GM11168 (cell line): ENCODE data around the gene PLA2G4E.

Experiments
- in situ Hi-C: fragments of 300-500 bp; cut with MboI; formaldehyde crosslinking; loops from one replicate; pipeline ENCODE4 v1.12.0; 2022; ENCODE audit warnings: low sequenced_read_pairs; ENCODE audit not compliant: unreplicated experiment

PLA2G4E gene

DNA sequence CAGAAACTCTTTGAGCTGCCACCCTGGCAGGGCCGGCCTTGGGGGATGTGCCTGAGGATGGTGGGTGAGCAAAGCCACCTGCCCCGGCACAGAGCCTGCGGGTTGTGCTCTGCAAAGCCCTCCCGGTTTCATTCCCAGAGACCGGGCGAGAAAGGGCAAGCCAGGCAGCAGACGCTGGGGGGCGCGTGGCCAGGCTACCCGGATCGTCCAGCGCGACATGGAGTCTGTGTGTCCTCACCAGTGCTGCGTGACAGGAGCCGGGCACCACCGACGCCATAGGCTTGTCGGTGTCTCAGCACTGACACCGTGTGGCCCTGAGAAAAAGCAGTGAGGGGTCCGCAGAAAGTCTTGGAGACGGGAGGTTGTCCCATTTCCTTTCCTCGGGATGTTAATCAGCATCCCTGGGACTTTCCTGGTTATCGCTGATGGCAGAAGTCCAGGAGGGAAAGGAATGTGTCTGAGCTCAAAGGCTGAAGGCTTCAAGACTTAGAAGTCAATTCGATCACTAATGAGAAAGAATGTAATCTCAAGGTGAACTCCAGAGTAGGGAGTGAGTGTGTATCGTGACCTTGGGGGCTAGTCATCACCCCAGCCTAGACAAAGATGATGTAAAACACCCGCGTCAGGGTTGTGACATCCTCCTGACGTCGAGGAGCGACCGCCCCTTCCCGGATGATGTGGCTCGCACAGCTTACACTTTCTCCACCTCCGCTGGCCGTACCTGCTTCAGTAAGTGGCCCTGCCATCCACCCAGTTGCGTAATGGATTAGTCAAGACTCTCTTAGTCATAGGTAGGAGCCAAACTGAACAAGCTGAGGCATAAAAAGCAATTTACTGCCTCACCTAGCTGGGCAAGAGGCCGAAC lies 36.3 kb upstream of the PLA2G4E start:
- in situ Hi-C loops = no loop called here

DNA sequence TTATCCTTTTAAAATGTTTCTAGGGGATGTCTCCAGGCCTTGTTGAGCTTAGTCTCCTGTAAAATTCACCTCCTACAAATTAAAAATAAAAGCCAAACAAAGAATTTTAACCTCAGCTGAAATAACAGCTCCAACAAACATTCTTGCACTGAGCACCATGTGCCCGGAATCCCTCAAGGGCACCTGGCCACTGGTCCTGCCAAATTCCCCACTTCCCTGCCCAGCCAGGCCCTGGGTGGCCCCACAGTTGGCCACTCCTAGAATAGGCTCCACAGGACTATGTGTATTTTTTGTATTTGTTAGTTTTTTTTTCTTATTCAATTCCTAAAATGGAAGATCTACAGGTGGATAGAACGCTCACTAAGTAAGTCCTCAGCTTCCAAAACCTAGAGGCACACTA lies 33.1 kb upstream of the PLA2G4E start:
- in situ Hi-C loops = no loop called here

DNA sequence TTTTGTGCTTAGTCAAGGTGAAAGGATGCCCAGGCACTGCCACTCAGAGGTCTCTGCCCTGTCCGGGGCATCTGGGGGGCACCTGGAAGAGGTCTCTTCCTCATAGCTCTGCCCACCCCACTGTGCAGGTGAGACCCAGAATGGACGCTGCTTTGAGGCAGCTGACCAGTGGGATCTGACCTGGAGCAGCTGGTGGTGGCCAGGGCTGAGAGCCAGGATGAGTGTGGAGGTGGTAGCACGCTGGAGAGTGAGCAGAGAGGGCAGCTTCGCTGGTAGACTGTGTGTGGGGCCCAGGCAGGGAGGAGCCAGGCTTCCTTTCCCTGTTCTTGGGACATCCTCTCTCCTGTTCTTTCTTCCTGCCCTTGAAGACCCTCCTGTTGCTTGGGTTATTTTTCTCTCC lies 32.2 kb upstream of the PLA2G4E start:
- in situ Hi-C loops = no loop called here

DNA sequence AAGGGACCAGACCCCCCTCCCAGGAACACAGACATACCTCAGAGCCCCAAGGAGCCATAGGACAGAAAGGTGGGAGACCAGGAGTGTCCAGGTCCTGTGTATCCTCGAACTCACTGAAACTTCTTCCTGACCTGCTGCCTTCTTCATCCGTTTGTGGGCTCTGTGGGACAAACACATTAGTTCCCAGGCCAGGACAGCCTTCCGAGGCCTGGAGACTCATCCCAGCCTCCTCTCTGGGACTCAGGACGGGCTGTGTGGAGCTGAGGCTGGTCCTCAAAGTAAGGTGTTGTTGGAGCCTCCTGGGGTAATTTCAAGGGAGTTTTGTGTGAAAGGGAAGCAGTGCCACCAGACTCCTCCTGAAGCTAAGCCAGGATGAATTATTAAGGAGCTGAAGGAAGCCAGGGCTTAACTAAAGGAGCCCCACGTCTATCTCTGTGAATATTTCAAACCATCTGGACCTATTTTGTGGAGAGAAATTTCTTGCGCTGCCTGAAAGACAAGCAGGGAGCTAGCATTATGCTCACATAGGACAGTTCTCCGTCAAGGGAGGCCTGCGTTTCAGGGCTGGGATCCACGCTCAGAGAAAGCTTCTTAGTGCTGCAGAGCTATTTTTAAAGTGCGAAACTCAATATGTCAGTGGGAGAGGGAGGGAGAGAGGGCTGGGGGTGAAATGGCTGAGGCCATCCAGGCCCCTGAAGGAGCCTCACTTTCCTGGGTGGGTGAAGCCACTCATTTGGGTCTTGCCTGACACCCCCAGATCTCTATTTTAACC lies 29.8 kb upstream of the PLA2G4E start:
- in situ Hi-C loops = no loop called here

DNA sequence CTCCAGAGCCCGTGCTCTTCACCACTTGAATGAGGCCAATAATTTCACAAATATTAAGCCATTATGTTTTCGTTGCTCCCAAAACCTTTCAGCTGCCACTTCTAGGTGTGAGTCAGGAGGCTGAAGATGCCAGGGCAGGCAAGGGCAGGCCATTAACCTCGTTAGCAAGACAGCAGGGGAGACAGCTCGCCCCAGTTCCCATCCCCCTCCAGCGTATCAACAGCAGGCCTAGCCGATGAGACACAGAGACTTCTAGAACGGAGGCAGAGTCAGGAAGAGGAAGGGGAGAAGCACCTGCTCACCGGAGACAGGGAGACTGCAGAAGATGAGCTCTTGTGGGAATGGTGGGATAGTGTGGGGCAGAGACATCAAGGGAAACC lies 28.0 kb upstream of the PLA2G4E start:
- in situ Hi-C loops = no loop called here

DNA sequence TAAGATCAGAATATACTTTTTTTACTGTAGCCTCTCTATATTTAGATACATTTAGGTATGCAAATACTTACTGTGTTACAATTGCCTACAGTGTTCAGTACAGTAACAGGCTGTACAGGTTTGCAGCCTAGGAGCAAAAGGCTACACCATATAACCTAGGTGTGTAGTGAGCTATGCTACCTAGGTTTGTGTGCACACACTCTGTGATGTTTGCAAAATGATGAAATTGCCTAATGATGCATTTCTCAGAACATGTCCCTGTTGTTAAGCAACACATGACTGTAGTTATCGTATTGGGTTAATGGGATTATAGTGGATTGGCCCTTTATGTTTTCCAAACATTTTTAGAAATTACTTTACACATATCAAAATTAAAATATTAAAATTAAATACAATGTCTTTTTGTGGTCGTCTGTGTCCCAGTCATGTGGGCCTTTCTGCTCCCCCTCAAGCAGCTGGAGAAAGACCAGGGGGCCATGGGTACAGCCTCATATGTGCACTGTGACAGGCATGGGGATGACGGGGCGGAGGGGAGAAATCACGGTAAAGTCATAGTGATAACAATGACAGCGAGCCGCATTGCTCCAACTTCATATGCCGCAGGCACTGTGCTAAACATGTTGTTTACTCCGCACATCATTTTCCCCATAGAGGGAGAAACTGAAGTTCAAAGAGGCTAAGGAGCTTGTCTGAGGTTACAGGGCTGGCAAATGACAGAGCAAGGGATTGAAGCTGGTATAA lies 27.4 kb upstream of the PLA2G4E start:
- in situ Hi-C loops = no loop called here

DNA sequence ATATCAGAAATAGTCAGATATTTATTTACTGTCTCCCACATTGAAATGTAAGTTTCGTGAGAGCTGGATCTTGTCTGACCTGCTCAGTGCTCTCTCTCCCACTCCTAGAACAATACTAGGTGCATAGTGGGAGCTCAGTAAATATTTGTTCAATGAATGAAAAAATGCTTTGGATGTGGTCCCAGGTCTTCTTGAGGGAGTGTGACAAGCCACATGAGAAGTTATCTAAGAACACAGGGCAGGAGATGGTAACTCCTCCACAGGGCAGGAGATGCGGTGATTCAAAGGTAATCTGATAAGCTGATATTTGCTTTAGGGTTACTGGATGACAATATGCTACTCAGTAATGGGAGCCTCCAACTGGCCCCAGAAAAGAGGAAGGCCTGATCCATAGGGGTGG lies 25.8 kb upstream of the PLA2G4E start:
- in situ Hi-C loops = no loop called here

DNA sequence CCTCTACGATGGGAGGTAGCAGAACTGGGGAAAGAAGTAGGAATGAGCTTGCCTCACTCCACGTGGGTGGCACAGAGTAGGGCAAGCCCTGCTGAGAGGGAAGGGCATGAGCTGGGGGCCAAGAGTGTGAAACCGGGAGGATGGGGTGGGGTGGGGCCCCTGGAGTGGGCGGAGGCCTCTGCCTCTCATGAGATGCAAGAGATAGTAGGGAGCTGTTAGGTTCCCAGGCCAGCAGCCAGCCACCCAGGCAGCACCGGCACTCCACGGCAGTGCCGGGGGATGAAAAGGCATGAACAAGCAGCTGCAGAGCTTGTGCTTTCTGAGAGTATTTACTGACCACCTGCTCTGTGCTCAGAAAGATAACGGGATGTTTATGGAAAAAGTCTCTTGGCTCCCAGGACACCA lies 24.4 kb upstream of the PLA2G4E start:
- in situ Hi-C loops = no loop called here

DNA sequence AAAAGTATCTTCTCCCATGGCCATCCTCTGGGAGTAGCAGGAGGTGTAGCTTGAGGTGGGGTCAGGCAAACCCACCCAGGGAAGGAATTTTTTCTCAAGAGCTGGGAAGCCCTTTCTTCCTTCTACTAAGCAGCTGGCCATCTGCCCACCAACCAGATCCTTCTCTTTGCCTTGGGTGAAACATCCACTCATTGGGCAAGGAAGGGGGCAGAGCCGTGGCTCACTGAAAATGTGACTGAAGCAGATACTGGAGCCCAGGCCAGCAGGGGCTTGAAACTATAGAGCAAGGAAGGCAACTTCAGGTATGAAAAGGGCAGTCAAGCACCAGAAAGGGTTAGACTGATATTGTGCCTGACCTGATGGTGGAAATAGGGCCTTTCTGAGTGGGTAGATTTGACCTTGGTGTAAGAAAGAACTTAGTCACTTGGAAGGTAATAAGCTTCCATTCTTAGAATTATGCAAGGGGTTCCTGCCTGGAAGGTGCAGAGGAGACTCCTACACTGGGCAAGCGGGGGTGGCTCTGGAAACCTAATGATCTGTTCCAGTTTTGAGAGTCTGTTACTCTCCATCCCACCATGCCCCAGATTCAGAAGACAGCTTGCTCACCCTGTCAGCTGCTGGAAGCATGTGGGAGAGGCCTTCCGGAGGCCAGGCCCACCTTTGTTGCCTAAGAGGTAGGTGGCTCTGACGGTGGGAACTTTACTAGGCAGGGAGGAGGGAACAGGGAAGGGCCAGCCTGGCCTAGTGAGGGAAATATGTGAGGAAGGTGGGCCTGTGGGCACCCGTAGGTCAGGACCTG lies 22.0 kb upstream of the PLA2G4E start:
- in situ Hi-C loops = no loop called here

DNA sequence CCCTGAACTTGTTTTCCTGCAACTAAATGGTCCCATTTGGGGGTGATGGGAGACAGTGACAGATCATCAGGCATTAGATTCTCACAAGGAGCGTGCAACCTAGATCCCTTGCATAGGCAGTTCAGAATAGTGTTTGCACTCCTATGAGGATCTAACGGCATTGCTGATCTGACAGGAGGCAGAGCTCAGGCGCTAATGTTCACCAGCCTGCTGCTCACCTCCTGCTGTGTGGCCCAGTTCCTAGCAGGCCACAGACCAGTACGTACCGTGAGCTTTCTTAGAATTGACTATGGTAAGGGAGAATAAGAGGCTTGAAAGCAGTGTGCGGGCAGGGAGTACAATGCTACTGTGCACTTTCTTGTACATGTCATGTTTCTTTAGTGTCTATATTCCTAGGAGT lies 17.6 kb upstream of the PLA2G4E start:
- in situ Hi-C loops = no loop called here

DNA sequence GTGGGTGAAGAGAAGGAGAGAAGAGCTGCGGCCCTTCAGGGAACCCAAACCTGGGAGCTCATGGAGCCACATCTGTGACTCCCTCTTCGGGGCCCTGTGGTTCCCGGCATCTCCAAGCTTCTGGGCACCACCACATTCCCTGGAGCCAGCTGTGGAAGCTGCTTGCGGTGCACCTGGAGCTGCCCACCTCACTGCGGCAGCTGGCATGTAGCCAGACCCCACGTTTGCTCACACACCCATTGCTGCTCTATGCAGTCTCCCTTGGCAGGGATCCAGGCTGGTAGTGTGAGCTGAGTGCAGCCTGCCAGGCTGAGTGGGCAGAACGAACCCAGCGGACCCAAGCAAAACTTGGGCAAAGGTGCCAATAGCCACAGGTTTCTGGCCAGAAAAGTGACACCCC lies 16.8 kb upstream of the PLA2G4E start:
- in situ Hi-C loops = no loop called here

DNA sequence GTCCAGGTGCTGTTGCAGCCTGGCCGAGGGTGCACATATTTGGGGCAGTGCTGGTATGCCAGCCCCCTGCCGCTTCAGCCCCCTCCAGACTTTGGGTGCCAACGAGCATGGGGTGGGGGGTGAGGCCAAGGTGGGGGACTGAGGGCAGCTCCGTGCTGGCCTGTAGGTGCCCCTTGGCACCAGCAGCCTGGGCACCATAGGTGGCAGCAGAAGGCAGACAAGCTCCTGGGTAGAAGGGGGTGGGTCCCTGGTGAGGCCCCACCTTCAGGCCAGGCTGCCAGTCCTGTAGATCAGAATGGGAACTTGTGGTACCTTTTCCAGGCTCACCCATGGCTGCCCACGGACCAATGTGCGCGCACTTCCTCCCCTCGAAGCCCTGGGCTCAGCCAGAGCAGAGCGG lies 16.1 kb upstream of the PLA2G4E start:
- in situ Hi-C loops = no loop called here

DNA sequence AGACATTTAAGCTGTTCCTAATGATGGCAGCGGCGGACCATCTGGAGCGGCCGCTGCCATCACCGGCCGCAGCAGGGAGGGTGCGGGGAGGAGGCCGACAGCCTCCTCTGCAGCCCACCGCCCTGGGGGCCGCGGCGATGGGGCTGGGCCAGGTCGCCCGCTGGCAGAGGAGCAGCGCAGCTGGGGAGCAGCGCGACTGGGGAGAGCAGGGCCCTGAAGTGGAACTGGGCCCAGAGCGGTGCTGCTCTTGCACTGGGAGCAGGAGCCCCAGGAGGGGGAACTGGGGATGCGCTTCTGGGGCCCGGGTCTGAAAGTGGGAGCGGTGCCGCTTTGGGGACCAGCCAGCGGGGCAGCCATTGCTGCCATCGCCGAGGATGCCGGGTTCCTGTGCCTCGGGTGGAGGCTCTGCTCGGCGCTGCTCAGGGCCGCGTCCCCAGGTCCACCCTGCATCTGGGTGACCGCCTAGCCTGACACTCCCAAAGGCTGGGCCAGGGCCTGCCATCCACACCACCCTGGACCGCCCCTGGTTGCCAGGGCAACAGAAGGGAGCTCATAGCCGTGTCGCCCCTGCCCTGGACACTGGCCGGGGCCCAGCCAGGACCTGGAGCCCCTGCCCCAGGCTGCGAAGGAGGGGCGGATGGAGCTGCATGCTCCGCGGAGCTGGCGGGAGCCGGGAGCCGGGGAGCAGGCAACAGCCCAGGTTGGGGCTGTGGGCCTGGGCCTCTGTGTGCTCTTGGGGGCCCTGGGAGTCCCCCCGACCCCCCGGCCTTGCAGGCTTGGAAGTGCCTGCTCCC lies 15.5 kb upstream of the PLA2G4E start:
- in situ Hi-C loops = no loop called here

DNA sequence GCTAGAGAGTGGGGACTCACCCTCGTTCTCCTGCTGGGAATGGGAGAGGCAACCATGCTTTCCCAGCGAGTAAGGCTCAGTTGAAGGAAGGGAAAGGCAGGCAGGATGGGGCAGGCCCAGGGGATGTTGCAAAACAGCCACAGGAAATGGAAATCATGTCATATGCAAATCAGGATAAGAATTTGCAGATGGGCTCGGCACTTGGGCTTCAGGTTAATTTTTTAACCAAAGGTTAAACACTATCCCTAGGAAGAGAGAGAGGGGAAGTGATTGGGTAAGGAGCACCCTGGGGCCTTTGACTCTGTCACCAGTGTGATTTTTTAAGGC lies 14.6 kb upstream of the PLA2G4E start:
- in situ Hi-C loops = no loop called here

DNA sequence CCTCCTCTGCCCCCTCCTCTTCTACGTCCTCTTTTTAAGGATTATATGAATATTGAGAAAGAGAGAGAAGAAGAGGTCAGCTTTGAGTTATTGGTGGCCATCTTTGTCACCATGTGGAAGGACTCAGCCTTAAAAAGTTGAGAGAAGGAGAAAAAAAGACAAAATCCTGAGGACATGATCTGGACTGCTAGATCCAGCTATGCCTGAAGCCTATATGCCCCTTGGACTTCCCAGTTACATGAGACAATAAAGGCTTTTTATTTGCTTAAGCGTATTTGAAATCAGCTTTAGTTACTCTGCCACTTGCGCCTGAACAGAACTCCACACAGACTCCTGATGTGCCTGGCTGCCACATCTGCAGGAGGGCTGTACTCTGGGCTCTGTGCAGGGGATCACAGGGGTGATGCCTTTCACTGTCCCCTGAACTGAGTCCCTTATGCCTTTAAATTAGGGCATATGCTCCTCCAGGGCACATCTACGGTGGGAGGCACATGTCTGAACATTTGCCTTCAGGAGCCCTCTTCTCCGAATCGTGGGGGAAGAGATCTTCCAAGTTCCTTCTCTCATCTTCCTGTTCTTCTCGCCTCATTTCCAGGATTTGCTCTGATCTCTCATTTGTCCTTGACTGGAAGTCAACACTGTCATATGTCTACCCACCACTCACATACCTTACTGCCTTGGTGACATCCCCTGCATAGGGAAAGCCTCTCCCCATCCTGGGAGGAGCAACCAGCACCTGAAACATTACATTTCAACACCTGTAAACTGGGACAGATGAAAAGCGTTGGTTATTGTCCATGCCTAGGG lies 14.0 kb upstream of the PLA2G4E start:
- in situ Hi-C loops = no loop called here

DNA sequence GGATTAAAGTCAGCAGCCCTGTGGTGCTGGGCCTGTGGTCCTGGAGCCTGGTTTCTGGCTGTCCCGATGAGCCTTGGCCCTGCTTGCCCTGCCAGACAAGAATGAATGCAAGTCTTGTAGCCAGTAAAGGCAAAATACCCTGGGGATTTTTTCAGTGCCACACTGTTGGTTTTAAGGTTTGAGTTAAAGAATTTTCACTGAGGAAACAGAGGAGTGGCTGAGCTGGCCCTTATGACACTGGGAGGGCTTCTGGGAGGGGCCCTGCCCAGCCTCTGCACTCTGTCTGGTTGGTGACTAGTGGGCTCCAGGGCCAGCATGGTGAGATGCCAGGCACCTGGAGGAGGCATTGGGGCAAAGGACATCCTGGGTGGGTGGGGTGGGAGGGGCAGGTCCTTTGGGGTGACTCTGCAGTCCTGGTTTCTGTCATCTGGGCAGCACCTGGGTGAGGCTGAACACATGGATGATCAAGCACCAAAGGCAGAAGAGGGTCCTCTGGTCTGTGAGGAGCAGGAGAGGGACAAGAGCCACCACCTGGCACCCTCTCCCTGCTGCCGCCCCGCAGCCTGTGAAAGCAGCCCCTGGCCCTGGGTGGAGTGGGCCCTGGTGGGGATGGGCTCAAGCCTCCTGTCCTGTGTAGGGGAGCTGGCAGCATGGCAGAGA lies 12.5 kb upstream of the PLA2G4E start:
- in situ Hi-C loops = no loop called here

DNA sequence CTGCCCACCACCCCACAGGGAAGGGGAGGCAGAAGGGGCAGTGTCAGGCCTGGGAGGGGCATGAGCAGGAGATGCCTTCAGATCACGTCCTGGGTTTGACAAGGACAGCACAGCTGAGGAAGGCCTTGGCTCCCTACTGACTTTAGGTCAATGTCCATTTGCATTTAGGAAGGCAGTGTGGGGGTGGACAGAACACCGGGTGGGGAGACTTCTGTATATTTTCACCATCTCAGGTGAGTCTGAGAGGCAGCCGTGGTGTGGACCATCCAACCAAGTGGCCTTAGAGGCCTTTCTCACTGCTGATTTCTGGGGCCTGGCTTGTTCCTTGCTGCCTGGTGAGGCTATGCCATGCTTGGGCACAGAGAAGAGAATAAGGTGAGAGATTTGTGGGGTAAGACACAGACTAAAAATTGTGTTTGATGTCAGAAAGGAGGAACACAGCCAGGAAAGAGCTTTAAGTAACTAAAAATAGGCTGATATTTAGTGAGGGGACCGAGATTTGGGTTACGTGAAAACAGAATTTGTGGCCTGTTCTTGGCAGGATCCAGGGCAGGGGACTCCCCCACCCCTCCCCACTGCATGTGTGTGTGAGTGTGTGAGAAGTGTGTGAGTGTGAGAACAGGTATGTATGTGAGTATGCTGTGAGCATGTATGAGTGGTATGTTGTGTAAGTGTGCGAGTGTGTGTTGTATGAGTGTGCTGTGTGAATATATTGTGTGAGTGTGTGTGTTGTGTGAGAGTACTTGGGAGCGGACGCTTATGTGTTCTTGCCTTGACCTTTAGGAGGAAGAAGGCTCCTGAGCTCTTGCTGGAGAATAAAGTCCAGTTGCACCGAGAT lies 11.8 kb upstream of the PLA2G4E start:
- in situ Hi-C loops = no loop called here
